Lung microvascular endothelial cell (primary cell): ENCODE results near the gene ESRRB. TPM values are rescaled to one million over a fixed set of nuclear protein-coding genes. Genes with fewer than 3 reads are reported as not detected.

ENCODE experiments used
- DNase-seq, 2 donors: peaks; one replicate each; pipeline versions ENCODE4 v3.0.0 to v3.0.0-alpha.2; 2010; ENCODE audit warnings: low read depth in 2 of 2
- total RNA-seq: library from RNA; depleted of rRNA; stranded (reverse); fragments of >200 nt; gene quantifications from 2 replicates; pipeline ENCODE4 v1.2.1, GENCODE V29; 2014

Gene ESRRB
- total RNA-seq, 1 donor from 2014 or later, result not detected

GRCh38 chr14:76352639-76353281 lies 23.2 kb upstream of the ESRRB start:
- DNase-seq, result peak; percentile 54 to 68

DNA sequence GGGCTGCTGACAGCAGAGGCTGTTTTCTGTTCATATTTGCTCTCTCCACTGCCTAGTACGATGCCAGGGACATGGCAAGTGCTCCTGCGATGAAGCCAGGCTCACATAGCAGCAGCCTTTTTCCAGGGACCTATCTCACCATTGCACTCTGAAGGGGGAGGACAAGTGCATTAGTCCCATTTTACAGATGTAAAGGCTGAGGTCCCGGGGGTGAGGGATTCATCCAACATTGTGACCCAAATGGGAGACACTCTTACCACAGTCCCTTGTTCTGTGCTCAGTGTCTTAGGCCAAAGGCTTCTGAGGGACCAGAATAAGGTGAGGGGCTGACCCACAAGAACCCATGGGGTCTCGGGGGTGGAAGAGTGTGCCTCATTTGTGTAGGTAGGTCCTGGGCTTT lies 21.6 kb upstream of the ESRRB start:
- no peak for DNase-seq

DNA sequence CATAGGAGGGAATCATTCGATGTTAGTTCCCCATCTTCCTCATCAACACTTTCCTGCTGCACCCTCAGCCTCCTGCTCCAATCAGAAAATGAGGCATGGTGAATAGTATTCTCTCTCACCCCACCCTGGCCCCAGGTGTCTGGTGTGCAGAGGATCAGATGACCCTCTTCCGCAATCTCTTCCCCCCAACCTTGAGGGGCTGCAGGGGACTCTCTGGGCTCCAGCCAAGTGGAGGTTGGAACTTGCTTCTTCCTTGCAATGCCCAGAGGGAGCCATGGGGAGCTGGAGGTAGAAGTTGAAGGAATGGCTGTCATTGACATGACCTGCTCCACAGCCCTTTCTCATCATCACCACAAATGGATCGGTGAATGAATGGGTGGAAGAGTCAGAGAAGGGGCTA lies 20.2 kb upstream of the ESRRB start:
- DNase-seq, result no peak

GRCh38 chr14:76371066-76371465 lies 4.9 kb upstream of the ESRRB start:
- DNase-seq, result no peak

DNA sequence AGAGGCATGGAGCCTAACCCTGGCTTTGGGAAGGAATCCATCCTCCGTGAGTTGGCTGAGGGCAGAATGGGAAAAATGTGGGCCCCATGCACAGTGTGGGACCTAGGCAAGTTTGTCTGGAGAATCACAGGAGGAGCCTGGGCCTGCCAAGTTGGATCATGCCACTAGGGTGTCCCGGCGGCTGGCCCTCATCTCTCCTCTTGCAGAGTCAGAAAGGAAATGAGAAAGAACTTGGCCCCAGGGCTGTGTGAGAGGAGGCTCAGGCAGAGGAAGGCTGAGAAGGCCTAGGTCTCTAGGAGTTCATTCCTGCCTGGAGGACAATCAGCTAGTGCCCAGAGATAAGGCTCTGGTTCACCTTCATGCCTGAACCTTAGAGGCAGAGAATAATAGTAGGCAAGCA lies 2.5 kb upstream of the ESRRB start:
- no peak for DNase-seq

GRCh38 chr14:76375484-76375883 lies 453 bp upstream of the ESRRB start:
- DNase-seq, result no peak

- no peak for DNase-seq
These were observed 506 bp downstream of the ESRRB start for GRCh38 chr14:76376409-76376877.

DNA sequence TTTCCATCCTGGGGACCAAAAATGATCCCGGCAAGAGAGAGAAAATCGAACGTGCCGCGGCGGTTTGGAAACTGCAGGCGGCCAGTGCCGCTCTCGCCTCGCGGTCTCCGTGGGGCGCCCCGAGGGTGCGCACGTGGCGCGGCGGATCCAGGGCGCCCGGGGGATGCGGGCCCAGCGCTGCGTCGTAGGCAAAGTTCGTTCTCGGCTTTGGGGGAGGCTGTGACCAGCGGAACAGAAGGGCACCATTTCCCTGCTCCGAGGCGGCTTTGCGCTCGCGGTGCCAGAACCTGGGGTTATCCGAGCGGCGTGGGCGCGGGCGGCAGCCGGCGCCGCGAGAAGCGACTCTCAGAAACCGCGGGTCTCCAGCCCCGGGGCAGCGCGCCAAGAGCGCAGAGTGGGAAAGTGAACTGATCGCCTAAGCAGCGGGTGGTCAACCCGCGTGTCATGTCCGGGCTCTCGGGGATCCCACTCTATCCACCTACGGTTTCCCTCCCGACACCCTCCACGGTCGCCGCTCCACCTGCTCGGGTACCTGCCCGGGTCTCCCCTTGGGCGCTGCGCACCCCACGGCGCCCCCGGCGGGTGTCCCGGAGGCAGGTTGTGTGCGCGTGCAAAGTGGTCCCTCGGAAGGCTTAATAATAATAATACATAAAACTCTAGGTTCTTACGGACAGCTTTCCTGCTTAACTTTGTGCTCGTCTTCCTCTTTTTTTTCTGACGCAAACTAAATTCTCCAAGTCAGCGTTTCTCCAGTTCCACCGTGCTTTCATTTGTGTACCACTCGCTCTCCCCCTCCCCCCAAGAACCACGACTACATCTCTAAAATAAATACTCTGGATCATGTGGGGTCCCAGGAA lies 1.2 kb downstream of the ESRRB start:
- no peak for DNase-seq

- DNase-seq, result no peak
These were observed 1.8 kb downstream of the ESRRB start for GRCh38 chr14:76377735-76378074.

DNA sequence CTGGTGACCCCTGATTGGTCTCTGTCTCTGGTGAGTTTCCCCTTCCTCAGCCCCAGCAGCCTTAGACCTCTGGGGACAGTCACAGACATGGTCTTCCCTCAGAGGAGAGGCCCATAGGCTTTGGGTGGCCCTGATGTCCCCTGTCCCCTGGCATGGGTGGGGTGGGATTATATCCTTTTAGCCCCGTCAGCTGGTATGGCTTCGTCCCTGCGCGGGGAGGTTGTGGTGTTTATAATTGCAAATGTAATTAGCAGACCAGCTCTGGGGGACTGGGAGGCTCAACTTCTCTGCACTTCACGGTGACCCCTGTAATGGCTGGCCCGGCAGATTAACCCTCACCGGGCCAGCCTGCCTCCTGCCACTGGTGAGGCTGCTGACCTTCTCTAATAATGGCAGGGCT lies 5.1 kb downstream of the ESRRB start:
- no peak for DNase-seq

GRCh38 chr14:76381817-76382494 lies 6.0 kb downstream of the ESRRB start:
- DNase-seq, result no peak

- no peak for DNase-seq
These were observed 6.5 kb downstream of the ESRRB start for GRCh38 chr14:76382495-76382832.

DNA sequence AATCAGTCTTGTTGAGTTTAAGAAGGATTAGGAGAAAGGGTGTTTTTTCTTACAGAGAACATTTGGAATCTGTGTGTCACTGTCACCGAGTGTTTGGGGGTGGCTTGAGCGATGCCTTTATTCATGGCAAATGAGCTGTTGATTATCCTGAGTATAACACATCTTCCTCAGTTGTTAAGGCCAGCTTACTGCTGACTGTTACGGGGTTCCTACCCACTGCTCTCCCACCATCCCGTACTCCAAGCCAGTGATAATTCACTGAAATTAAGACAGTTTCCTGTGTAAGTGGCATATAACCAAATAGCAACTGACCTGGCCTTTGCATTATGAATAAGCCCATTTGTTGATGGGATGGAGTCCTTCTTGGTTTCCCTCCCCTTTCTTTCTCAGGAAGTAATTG lies 9.5 kb downstream of the ESRRB start:
- DNase-seq, result no peak

DNA sequence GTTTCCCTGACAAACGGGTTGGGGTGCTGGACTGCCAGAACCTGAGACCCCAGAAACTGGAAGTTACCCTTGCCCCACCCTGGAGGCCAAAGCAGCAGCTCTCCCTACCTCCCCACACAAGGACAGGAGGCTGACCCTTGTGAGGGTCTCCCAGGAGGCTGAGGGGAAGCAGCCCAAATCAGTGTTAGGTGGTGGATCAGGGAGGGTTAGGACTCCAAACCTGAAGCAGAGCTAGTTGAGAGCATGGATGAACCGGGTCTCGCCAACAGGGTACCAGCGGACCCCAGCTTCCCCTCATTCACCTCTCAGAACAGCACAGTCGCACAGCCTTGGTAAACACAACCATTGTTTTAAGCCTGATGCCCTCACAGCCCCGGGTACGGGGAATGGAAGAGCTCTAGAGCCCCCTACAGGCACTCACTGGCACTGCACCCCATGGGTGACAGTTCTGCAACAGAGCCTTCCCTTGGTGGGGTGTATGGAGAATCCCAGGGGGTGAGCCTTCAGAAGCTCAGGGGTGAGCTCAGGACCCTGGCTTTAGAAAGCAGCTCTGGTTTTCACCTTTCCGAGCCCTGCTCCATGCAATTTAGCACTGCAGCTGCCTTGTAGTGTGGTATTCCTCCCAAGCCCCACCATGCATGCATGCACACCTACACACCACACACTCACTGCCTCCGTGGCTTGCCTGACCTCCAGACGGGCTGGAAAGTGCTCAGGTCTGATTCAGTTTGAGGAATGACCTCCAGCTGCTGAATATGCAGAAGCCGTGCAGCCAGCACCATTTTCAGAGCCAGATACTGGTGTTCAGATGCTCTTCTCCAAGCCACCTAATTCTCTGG lies 11.2 kb downstream of the ESRRB start:
- DNase-seq, result peak; percentile 69 to 77

DNA sequence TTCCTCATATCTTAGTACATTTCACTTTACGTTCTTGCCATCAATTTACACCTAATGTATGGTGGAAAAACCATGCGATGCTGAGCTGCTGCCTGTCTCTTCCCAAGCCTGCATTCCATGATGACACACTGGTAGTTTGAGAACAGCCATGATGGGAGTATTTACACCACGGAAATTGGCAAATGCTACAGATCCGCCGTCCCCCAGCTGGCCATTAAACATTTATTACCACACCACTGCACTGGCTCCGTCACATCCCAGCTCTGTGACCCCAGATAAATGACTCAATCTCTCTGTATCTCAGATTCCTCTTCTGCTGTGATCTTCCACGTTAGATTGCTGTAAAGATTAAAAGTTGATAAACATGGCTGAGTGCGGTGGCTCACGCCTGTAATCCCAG lies 13.9 kb downstream of the ESRRB start:
- no peak for DNase-seq

- no peak for DNase-seq
These were observed 14.7 kb downstream of the ESRRB start for GRCh38 chr14:76390621-76391020.

DNA sequence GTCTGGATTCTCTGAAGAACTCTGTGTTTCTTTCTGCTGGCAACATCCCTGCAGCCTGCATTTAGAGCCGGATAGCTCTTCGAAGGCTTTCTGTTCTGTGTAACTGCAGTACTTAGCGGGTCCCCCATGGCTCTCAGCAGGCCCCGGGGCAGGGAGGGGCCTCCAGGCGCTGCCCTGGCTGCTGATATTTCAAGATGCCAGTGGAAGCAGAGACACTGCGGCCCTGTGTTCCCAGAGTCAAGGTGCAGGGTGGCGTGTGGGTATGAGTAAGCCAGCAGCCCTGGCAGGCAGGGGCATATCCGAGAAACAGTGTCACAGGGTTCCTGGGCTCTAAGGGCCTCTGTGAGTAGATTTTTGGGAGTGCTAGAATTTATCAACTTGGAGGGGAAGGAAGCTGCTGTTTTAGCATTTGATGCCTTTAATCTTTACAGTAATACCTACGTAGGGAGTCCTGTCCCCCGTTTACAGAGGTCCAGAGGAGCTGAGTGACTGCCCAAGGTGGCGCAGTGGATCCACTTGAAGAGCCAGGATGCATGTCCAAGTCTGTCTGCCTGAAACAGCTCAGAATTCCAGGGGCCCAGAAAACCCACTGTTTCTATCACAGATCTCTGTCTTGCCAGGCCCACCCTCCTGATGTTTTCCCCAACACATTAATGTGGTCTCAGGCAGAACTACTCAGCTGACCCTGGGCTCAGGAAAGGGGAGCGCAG lies 16.2 kb downstream of the ESRRB start:
- DNase-seq, result no peak

DNA sequence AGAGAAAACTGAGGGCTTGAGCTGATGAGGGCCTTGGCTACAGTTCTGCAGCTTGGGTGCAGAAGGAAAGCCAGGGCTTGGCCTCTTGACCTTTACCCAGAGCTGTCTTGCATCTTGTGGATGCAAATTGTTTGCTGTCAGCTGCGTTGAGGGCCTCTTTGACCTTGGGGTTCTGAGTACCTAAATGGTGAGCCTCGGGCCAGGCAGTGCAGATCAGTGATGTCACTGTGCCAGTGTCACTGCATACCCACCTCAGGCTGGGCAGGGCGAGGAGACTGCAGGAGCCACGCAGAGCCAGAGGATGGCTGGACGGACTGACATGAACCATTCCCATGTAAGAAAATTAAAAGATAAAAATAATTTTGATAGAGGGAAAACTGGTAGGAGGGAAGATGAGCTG lies 18.6 kb downstream of the ESRRB start:
- no peak for DNase-seq

DNA sequence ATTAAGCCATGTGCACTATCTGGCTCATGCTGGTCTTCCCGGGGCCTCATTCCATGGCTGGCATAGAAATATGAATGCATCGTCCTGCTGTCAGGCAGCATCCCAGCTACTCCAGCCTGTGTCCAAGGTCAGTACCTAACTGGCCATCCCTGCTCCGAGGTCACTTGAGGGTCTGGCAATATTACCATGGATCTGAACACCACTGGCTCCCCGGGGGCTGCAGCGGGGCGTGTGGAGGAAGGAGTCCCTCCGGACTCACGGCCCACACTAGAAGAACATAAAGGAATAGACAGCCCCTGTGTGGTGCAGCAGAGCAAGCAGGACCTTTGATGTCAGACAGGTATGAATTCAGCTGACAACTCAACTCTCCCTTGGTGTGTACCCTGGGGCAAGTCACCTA lies 19.2 kb downstream of the ESRRB start:
- no peak for DNase-seq

GRCh38 chr14:76396714-76397187 lies 20.8 kb downstream of the ESRRB start:
- no peak for DNase-seq

- DNase-seq, result no peak
These were observed 29.7 kb downstream of the ESRRB start for GRCh38 chr14:76405627-76406026.
